GM03348 (cell line): Measurements from ENCODE around the gene FPGS.
"Not testable (repeated sequence)": the region's sequence is repeated elsewhere in the genome, so short reads cannot be mapped to it uniquely, and the experiment has no call there.

Source experiments
- DNase-seq: peaks from one replicate; pipeline ENCODE4 v3.0.0; 2012; ENCODE audit warnings: low spot score

FPGS gene

GRCh38 chr9:127812936-127813675, 10.4 kb downstream of the FPGS start:
- no peak for DNase-seq

DNA sequence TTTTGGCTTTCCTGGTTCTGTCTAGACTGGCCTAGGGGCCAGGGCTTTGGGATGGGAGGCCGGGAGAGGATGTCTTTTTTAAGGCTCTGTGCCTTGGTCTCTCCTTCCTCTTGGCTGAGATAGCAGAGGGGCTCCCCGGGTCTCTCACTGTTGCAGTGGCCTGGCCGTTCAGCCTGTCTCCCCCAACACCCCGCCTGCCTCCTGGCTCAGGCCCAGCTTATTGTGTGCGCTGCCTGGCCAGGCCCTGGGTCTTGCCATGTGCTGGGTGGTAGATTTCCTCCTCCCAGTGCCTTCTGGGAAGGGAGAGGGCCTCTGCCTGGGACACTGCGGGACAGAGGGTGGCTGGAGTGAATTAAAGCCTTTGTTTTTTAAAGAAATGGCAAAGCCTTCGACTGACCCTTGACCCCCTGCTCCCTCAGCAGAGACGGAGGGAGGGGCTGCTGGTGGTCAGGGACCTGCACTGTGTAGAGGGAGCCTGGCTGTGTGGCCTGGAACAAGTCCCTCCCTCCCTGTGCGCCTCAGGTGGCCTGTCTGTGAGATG, 11.1 kb downstream of the FPGS start:
- no peak for DNase-seq

- DNase-seq = no peak
Observed at GRCh38 chr9:127814619-127815511, 12.2 kb downstream of the FPGS start.

- no peak for DNase-seq
Observed at GRCh38 chr9:127815512-127816361, 13.1 kb downstream of the FPGS start.

GRCh38 chr9:127816362-127816725, 13.7 kb downstream of the FPGS start:
- DNase-seq = no peak

DNA sequence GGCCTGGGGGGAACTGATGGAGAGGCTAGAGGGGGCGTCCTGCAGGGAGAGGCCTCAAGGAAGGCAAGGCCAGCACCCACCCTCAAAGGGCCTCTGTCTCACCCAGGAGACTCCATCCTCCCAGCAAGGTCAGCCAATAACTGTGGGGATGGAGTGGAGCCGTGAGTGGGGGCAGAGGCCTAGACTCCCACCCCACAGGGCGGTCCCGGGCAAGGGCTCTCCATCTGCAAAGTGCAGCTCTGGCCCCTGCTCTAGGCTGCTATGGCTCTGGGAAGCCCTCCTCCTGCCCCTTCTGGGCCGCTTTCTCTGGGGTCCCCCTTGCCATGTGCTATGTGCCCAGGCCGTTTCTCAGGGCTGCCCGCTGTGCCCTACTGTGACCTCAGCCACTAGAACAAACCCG, 14.0 kb downstream of the FPGS start:
- no peak for DNase-seq

- no peak for DNase-seq
Observed at GRCh38 chr9:127817881-127818434, 15.3 kb downstream of the FPGS start.

- no peak for DNase-seq
Observed at GRCh38 chr9:127818574-127818973, 15.9 kb downstream of the FPGS start.

- DNase-seq = no peak
Observed at GRCh38 chr9:127822108-127822507, 19.4 kb downstream of the FPGS start.

- DNase-seq = no peak
Observed at GRCh38 chr9:127825319-127826051, 22.8 kb downstream of the FPGS start.

- DNase-seq = no peak
Observed at GRCh38 chr9:127826253-127826913, 23.7 kb downstream of the FPGS start.

- peak; percentile 90 for DNase-seq
Observed at GRCh38 chr9:127828262-127829031, 25.8 kb downstream of the FPGS start.

GRCh38 chr9:127829205-127829906, 26.7 kb downstream of the FPGS start:
- DNase-seq = no peak

- no peak for DNase-seq
Observed at GRCh38 chr9:127832248-127832647, 29.6 kb downstream of the FPGS start.

DNA sequence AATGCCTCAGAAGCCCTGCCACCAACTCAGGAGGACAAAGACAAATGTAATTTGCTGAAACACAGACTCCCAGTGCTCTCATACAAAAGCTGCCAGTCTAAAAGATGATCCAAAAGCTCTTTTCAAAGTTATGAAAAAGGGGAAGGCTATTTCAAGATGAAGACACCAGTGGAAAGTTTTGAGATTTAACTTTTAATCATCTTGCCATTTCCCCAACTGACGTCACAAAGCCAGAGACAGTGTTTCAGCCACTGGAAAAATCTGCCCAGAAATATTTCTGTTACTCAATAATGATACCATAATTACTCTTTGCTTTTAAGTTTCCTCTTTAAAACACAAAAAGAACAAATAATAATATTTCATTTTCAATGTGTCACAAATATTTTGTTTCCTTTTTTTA, 30.9 kb downstream of the FPGS start:
- peak; percentile 72 for DNase-seq

DNA sequence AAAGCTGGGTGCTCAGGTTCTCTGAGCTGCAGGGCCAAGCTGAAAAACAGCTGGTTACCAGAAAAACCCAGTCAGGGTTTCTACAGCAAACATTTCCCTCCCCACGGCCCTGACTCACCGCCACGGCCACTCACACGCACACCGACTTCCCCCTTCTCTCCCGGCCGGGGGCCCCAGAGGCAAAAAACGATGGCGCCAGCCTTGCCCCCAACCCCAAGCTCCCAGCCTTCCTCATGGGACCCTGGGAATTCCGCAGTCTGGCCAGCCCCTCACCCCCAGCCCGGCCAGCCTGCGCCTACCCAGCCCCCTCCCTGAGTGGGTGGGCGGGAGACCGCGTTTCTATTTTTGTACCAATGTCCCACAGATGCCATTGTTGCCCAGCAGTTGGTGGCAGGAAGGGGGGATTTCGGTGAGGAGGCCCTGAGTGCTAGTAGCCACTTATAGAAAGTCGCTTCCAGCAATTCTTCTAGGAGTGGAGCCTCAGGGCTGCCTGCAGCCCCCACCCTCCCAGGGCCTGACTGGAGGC, 33.4 kb downstream of the FPGS start:
- DNase-seq = peak; percentile 91

GRCh38 chr9:127836561-127836960, 33.9 kb downstream of the FPGS start:
- not testable (repeated sequence) for DNase-seq

- no peak for DNase-seq
Observed at GRCh38 chr9:127837346-127837745, 34.7 kb downstream of the FPGS start.
